ENCODE results near the gene PTPRK. TPM values are rescaled to one million over a fixed set of nuclear protein-coding genes. Genes with fewer than 3 reads are reported as not detected.
A peak's percentile ranks its signal among the peaks of the same experiment; 100 is the strongest.

Gene PTPRK
- total and polyA plus RNA-seq, 4 donors: 8.2 to 224 (median 42.9) TPM

GRCh38 chr6:127939442-127940066 is 580.8 kb downstream of the PTPRK start:
- WGBS, 2 donors: 44 to 58% methylated on average over 3 of the region's 3 CpGs

GRCh38 chr6:127938701-127939100 is 581.7 kb downstream of the PTPRK start:
- no peak for ATAC-seq (ENCODE audit: insufficient read depth, low FRiP score)
- Histone ChIP-seq H3K4me3 (no peak overlapping the region), H3K4me1 (ENCODE audit: control insufficient read depth in 5 of 5, insufficient read depth in 5 of 5, low read length in 5 of 5) (no peaks in the 10 kb centered on the region), H3K27me3 (ENCODE audit: control insufficient read depth in 3 of 3, insufficient read depth in 3 of 3, low read length in 2 of 3) (no peaks in the 10 kb centered on the region), H3K9me3 (ENCODE audit: control insufficient read depth in 4 of 4, insufficient read depth in 3 of 4, low read length in 3 of 4) (no peaks in the 10 kb centered on the region), H3K36me3 (ENCODE audit: control insufficient read depth in 4 of 4, insufficient read depth in 4 of 4, low read length in 4 of 4) (no peaks in the 10 kb centered on the region), H3K9ac (ENCODE audit: insufficient read depth in 1 of 2, low read length in 2 of 2) (no peak overlapping the region), H3K27ac (ENCODE audit: low read depth in 1 of 2, low read length in 1 of 2) (no peak overlapping the region)
- no peak for TF ChIP-seq CTCF (IDR thresholded peaks at IDR 0.05; ENCODE audit: control extremely low read depth, extremely low read depth)
- peak in 2 of 3 donors; percentile 17 to 28 for DNase-seq

More at GRCh38 chr6:127939442-127940066, 580.8 kb downstream of the PTPRK start:
- no peak overlapping the region for H3K9ac ChIP-seq (ENCODE audit: insufficient read depth in 1 of 2, low read length in 2 of 2)
- H3K36me3 ChIP-seq (ENCODE audit: control insufficient read depth in 4 of 4, insufficient read depth in 4 of 4, low read length in 4 of 4): no peaks in the 10 kb centered on the region
- H3K27ac ChIP-seq (ENCODE audit: low read depth in 1 of 2, low read length in 1 of 2): no peak overlapping the region
- peaks cover 0 to 3% (median 0%) of the 10 kb centered on the region in 3 donors for H3K27me3 ChIP-seq (ENCODE audit: control insufficient read depth in 3 of 3, insufficient read depth in 3 of 3, low read length in 2 of 3)
- DNase-seq: peak in 2 of 3 donors; percentile 31 to 63
- no peak for TF ChIP-seq CTCF (IDR thresholded peaks at IDR 0.05; ENCODE audit: control extremely low read depth, extremely low read depth)
- ATAC-seq (ENCODE audit: insufficient read depth, low FRiP score): peak; percentile 30
- H3K4me1 ChIP-seq (ENCODE audit: control insufficient read depth in 5 of 5, insufficient read depth in 5 of 5, low read length in 5 of 5): no peaks in the 10 kb centered on the region
- no peaks in the 10 kb centered on the region for H3K9me3 ChIP-seq (ENCODE audit: control insufficient read depth in 4 of 4, insufficient read depth in 3 of 4, low read length in 3 of 4)
- no peak overlapping the region for H3K4me3 ChIP-seq

DNA sequence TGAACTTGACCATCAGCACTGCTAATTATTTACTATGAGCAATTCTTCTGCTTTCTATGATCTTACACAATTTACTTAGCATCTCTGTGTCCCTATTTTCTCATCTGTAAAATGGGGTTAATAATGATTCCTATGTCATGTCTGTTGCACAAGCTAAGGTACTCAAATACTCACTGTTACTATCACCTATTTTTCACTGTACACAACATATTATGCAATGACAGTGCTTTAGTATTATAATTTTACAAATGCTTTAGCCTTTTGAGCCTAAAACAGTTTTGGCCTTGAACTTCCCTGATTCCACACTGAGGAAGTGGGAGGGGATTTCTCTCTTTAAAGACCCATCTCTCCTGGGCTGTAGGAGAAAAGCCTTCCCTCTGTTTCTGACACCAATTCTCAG is 582.7 kb downstream of the PTPRK start:
- H3K4me1 ChIP-seq (ENCODE audit: control insufficient read depth in 5 of 5, insufficient read depth in 5 of 5, low read length in 5 of 5): no peaks in the 10 kb centered on the region
- peaks cover 0 to 4% (median 2%) of the 10 kb centered on the region in 4 donors for H3K9me3 ChIP-seq (ENCODE audit: control insufficient read depth in 4 of 4, insufficient read depth in 3 of 4, low read length in 3 of 4)
- no peak for TF ChIP-seq CTCF (IDR thresholded peaks at IDR 0.05; ENCODE audit: control extremely low read depth, extremely low read depth)
- ATAC-seq (ENCODE audit: insufficient read depth, low FRiP score) (no peak), DNase-seq (no peak)
- H3K4me3 ChIP-seq: no peak overlapping the region
- H3K9ac ChIP-seq (ENCODE audit: insufficient read depth in 1 of 2, low read length in 2 of 2): no peak overlapping the region
- no peaks in the 10 kb centered on the region for H3K27me3 ChIP-seq (ENCODE audit: control insufficient read depth in 3 of 3, insufficient read depth in 3 of 3, low read length in 2 of 3)
- H3K27ac ChIP-seq (ENCODE audit: low read depth in 1 of 2, low read length in 1 of 2): no peak overlapping the region
- H3K36me3 ChIP-seq (ENCODE audit: control insufficient read depth in 4 of 4, insufficient read depth in 4 of 4, low read length in 4 of 4): no peaks in the 10 kb centered on the region

DNA sequence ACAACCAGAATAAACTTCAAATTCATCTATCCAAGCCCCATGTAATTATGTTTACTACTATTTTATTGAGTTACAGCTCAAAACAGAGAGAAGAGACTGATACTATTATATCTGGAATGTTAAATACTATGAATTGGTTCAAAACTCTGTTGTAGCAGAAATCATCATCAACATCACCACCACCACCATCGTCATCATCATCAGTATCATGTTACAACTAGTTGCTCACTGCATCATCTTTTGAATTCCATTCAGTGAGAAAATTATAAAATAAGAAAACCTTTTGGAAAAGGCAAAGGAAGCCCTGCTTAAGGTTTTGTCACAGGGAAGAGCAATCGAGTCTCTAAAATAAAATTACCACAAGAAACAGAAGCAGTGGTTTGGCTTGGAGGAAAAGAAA is 583.3 kb downstream of the PTPRK start:
- Histone ChIP-seq H3K4me1 (ENCODE audit: control insufficient read depth in 5 of 5, insufficient read depth in 5 of 5, low read length in 5 of 5) (no peaks in the 10 kb centered on the region), H3K9me3 (ENCODE audit: control insufficient read depth in 4 of 4, insufficient read depth in 3 of 4, low read length in 3 of 4) (peaks cover 0 to 6% (median 2%) of the 10 kb centered on the region in 4 donors), H3K27ac (ENCODE audit: low read depth in 1 of 2, low read length in 1 of 2) (no peak overlapping the region), H3K27me3 (ENCODE audit: control insufficient read depth in 3 of 3, insufficient read depth in 3 of 3, low read length in 2 of 3) (no peaks in the 10 kb centered on the region), H3K36me3 (ENCODE audit: control insufficient read depth in 4 of 4, insufficient read depth in 4 of 4, low read length in 4 of 4) (no peaks in the 10 kb centered on the region), H3K9ac (ENCODE audit: insufficient read depth in 1 of 2, low read length in 2 of 2) (no peak overlapping the region), H3K4me3 (no peak overlapping the region)
- no peak for ATAC-seq (ENCODE audit: insufficient read depth, low FRiP score)
- 87 to 88% methylated on average over 2 of the region's 2 CpGs for WGBS, 2 donors
- DNase-seq: no peak
- TF ChIP-seq CTCF (IDR thresholded peaks at IDR 0.05; ENCODE audit: control extremely low read depth, extremely low read depth): no peak

Measured in lung (tissue), 12 donors.